Islet of Langerhans (tissue), 1 donor: ENCODE measurements around the gene CLGN.
"Not testable (repeated sequence)": the region's sequence is repeated elsewhere in the genome, so short reads cannot be mapped to it uniquely, and the experiment has no call there.

Experiments used
- FAIRE-seq: peaks from one replicate; lab custom pipeline; 2011; peaks lifted over from hg19 to GRCh38; lab: Jason Lieb, UNC

CLGN gene, protein sequence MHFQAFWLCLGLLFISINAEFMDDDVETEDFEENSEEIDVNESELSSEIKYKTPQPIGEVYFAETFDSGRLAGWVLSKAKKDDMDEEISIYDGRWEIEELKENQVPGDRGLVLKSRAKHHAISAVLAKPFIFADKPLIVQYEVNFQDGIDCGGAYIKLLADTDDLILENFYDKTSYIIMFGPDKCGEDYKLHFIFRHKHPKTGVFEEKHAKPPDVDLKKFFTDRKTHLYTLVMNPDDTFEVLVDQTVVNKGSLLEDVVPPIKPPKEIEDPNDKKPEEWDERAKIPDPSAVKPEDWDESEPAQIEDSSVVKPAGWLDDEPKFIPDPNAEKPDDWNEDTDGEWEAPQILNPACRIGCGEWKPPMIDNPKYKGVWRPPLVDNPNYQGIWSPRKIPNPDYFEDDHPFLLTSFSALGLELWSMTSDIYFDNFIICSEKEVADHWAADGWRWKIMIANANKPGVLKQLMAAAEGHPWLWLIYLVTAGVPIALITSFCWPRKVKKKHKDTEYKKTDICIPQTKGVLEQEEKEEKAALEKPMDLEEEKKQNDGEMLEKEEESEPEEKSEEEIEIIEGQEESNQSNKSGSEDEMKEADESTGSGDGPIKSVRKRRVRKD

DNA sequence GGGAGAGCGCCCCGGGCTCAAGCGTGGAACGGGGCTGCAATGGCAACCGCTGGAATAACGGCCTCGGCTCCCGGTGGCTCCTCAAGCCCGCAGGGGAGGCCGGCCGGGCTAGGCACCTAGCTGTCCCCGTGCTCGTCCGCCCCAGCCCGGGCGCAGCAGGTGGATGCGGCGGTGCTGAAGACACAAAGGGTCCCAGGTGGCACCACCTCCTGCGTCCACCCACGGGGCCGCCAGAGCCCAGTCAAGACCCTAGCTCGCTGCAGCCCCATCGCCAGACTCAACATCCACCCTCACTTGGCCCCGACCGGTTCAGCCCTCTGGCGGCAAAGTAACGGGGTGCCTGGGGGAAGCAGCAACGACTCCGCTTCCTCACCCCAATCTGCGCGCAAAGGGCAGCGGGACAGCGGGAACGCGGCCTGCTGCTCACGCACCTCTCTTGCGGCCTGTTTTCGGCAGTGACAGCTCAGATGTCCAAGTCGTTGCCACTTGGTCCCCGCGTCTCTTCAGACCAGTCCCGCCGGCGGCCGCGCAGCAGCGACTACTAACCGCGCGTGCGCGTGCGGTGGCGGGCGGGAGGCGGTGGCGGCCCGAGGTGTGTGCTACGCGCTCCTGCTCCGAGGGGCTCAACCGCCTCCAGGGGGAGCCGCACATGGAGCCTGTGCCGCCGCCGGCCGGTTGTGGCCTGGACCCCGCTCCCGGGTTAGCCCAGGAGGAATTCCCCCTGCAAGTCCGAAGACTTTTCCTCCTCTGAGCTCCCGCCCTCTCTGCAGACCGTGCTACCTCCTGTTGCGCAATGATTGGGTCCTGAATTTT, at the start of gene CLGN:
Gene CLGN (minus strand): TSS at position 543 of the 813 bp plus-strand sequence. CDS start 14,570 bp downstream, outside the sequence.
- no peak for FAIRE-seq

DNA sequence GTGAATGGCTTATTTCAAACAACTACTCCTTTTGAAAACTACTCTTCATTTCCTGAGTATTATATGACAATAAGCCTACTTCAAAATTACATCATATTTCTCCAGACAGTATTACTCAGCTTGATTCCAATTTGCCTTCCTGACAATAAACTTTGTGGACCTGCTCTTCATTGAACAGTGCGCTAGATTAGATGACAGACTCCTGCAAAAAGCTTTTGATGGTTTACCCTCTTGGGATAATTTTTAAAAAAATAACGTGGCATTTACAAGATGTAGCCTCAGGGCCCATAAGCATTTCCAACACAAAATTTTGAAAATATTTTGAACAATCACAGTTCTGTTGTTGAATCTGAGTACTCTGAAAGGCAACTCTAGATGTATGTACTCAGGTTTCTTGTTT, 44.7 kb upstream of the CLGN start:
- FAIRE-seq: no peak

DNA sequence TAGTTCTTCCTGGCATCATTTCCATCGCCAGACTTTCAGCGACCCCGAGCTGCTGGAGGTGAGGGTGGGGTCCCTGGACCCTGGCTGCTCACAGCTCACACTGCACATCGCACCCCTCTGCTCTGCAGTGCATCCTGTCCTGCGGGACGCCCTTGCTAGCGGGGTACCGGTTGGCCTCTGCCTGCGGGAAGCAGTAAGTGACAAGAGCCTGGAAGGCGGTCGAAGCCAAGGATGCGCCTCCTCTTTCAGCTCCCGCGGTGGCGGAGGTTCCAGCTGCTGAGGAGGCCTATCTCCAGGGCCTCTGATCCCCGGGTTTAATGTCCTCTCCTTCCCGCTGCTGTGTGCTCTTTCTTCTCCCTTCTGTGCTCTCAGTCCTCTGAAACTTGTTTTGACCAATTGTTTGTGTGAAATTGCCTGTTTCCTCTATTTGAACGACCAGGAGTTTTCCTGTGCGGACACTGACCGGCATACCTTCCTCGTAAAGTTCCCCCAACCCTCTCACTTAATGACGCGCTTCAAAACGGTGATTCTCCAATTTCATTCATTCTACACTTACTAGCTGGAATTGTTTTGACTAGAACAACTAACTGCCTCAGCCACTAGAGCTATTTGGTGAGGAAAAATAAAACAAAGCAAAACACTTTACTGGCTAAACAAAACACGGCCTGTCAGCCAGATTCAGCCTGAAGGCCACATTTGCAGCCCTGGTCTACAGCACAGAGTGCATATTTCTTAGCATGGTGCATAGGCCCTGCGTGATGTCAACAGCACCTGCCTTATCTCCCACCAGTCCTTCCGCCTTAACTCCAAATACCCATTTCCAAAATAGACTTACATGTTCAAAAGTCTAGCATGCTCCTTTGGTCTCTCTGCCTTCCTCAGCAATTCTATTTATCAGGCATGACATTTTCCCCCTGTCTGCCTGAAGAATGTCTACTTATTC, 42.6 kb upstream of the CLGN start:
- no peak for FAIRE-seq

DNA sequence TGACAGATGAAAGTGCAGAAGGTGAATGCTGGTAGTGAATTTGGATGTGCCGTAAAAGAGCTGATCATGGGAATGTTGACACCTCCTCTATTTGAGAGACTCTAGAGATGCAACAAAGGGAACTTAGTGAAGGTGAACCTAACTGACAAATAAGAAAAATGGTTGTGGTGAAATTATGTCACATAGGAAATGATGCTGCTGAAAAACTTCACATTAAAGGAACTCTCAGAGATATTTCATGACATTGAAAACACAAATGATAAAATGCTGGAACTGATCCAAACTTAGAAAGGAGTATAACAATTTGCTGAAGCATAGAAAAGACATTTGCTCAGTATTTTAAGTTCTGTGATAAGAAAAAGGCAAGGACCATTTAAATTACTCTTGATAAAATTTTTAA, 38.7 kb upstream of the CLGN start:
- no peak for FAIRE-seq

DNA sequence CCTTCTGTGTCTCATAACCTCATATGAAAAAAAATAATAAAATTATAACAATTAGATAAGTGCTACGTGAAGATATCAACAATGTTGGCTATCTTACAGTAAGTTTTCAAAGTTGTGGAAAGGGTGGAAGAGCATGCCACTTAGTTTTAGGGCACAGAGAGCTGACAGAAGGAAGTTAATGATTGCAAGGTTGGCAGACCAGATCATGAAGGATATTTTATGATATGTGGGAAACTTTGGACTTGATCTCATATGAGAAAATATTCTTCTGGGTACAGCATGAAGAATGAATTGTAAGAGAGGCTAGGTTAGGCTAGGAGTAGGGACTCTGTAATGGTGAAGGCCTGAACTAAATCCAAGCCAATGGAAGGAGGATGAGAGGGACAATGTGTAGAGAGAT, 36.2 kb upstream of the CLGN start:
- no peak for FAIRE-seq

DNA sequence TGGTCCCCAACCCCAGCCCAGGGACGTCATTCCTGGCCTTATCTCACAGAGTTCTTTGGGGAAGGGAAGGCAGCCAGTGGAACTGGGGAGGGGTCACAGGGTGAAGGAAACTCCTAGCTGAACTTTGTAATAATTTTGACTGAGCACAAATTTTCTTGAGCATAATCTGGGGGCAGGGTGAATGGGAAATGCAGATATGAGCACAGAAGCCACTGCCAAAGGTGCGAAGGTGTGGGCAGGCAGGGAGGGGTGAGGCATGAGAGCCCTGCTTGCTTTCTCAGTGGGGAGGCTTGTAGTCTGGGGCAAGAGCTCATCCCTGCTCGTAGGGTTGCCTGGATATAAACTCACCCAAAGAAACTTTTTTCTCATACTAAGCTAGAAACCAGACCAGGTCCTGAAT, 35.7 kb upstream of the CLGN start:
- no peak for FAIRE-seq

DNA sequence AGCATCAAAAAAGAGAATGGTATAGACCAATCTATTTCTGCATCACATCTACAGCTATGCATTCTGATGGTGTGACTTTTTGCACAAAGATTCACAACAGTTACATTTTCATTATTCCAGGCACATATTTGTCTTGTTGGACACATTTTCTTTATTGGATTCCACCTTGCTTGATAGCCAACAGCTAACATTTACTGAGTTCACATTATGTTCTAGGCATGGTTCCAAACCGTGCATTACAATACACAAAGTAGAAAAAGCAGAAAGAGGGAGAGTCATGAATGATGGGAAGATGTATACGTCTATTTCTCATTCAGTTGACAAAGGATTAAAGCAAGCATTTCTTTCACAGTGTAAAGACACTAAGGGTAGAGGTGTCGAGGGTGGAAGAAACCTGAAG, 22.9 kb upstream of the CLGN start:
- no peak for FAIRE-seq

DNA sequence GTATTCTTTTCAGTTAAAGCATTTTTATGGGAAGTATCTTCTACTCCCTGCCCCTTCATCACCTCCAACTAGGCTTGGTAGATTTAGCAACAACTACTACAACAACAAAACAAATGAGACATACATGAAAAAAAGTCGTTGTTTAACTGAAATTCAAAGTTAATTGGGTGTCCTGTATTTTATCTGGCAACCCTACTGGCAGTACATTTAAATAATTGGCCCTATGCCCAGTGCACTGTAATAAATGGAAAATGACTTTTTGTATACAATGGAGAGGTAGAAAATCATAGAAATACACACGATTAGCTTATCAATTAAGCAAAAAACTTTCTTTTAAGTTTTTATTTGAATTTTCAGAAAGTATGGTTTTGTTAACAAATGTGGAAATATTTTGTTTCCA, 21.4 kb upstream of the CLGN start:
- FAIRE-seq: no peak

DNA sequence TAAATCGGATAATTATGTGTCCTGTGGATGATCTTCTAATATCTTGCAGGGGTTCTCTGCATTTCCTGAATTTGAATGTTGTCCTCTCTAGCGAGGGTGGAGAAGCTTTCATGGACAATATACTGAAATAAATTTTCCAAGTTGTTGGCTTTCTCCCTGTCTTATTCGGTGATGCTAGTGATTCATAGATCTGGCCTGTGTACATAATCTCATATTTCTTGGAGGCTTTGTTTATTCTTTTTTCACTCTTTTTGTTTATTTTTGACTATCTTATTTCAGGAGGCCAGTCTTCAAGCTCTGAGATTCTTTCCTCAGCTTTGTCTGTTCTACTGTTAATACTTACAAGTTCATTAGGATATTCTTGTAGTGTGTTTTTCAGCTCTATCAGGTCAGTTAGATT, 20.7 kb upstream of the CLGN start:
- FAIRE-seq: no peak

DNA sequence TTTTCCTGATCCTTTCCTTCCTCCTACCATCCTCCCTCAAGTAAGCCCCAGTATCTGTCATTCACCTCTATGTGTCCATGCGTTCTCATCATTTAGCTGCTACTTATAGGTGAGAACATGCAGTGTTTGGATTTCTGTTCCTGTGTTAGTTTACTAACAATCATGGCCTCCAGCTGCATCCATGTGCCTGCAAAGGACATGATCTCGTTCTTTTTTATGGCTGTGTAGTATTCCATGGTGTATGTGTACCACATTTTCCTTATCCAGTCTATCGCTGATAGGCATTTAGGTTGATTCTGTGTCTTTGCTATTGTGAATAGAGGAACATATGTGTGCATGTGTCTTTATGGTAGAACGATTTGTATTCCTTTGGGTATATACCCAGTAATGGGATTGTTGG, 16.9 kb upstream of the CLGN start:
- FAIRE-seq: not testable (repeated sequence)

DNA sequence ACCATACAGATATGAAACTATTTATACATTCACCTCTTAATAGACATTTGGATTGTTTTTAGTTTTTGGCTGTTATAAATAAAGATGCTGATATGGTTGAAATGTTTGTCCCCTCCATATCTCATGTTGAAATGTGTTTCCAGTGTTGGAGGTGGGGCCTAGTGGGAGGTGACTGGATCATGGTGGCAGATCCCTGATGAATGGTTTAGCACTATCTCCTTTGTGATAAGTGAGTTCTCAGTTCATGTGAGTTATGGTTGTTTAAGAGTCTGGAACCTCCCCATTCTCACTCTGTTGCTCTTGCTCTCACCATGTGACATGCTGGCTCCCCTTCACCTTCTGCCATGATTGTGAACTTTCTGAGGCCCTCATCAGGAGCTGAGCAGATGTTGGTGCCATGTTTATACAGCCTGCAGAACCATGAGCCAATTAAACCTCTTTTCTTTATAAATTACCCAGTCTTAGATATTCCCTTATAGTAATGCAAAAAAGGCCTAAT, 12.2 kb upstream of the CLGN start:
- no peak for FAIRE-seq

DNA sequence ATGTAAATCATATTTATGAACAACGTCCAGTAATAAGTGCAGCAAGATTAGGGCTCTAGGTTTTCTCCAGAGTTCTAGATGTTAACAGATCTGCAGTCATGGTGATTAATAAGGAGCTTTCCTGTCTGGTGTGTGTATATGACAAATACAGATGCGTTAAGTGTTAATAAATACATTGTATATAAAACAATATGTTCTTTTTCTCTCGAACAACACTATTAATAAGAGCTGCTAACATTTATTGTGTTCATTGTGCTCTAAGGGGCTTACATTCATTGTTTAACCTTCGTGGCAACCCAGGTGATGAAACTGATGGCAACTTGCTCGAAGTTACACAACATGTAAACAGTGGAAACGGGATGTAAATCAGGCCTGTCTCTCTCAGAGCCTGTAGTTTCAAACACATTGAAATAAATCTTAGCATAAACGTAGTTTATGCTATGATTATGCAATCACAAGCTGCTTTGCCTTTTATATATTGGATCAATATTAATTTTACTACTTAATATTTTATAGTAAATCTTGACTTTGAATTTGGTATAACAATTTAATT, 547 bp upstream of the CLGN start:
- FAIRE-seq: peak; percentile 86

DNA sequence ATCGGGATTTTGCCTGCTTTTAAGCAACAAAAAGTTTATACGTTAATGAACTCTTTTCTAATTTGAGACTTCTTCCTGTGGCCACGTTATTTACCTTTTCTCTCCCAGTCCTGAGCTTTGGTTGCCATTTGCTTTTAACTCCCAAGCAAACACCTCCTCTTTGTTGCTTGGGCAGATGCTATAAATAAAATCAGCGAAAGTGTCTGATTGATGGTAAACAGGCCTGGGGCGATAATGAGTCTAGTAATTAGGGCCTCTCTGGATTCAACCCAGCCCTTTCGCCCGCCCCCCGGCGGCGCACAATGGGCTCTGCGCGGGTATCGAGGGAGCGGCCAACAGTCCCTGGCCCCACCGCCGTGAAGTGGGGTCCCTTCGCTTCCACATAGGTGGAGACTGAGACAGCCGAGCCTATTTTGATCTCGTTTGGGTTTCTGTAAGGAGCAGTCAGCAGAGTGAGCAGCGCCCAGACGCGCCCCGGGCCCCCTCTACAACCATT, 790 bp downstream of the CLGN start:
- no peak for FAIRE-seq

DNA sequence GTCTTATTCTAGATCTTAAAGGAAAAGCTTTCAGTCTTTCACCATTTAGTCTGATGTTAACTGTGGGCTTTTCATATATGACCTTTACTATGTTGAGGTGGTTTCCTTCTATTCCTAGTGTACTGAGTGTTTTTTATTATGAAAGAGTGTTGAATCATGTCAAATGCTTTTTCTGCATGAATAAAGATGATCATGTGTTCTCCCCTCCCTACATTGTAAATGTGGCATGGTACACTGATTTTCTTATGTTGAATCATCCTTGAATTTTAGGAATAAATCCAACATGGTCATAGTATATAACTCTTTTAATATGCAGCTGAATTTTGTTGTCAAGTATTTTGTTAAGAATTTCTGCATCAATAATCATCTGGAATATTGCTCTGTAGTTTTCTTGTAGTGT, 4.3 kb downstream of the CLGN start:
- FAIRE-seq: peak; percentile 74

DNA sequence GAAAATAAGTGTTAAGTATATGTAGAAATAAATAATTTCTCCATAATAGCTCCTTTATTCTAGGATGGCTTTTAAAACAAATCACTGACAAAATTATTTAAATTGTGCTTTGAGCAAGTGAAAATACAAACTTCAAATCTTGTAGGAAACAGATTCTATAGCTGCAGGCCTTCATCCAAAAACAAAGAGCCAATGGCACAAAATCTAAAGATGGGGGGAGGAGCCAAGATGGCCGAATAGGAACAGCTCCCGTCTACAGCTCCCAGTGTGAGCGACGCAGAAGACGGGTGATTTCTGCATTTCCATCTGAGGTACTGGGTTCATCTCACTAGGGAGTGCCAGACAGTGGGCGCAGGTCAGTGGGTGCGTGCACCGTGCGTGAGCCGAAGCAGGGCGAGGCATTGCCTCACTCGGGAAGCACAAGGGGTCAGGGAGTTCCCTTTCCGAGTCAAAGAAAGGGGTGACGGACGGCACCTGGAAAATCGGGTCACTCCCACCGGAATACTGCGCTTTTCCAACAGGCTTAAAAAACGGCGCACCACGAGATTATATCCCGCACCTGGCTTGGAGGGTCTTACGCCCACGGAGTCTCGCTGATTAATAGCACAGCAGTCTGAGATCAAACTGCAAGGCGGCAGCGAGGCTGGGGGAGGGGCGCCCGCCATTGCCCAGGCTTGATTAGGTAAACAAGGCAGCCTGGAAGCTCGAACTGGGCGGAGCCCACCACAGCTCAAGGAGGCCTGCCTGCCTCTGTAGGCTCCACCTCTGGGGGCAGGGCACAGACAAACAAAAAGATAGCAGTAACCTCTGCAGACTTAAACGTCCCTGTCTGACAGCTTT, 14.1 kb downstream of the CLGN start:
- not testable (repeated sequence) for FAIRE-seq

DNA sequence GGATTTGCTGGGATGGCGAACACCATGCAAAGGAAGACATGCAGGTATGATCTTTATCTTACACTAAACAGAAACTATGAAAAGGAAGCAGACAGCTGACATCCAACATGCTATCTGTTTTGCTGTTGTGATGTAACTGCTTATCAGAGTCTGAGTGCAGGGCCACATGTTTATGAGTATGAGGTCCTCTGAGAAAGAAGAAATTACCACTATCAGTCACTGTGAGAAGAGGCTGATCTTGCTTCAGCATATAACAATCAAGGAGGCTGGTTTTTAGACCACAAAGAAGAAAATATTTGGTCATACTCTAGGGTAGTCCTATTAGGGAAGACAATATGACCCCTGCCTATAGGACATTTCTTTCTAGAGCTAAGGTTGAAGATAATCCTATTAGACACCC, 18.5 kb downstream of the CLGN start:
- FAIRE-seq: no peak

DNA sequence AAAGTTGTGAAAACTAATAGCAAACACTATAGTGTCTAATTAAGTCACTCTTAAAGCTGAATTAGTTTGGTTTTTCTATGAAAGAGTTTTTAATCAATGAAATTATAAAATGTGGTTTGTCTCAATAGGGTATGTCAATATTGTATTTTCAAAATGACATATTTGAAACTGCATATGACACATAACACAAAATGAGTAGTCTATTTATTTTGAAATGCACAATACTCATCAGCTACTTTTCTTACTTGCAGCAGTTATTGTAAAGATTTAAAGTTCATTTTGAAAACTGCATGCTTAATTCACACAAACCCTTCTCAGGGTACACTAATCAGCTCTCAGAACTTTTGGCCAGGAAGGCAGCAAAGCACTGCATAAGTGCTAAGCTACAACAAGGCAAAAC, 21.2 kb downstream of the CLGN start:
- FAIRE-seq: no peak

DNA sequence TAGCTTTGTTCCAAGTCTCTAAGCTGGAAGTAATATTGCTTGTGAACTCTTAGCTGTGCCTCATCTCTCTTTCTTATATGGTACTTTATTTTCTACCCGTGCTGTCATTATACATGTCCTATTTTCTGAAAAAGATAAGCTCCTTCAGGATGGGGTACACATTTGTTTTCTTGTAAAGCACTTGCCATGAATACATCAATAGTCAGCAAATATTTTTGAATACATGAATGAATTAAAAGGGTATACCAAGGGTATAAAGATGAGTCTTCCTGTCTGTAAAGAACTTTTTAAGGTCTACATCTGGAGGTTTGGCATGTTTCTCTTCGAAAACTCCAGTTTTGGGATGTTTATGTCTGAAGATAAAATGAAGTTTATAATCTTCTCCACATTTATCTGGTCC, 27.3 kb downstream of the CLGN start:
- no peak for FAIRE-seq

DNA sequence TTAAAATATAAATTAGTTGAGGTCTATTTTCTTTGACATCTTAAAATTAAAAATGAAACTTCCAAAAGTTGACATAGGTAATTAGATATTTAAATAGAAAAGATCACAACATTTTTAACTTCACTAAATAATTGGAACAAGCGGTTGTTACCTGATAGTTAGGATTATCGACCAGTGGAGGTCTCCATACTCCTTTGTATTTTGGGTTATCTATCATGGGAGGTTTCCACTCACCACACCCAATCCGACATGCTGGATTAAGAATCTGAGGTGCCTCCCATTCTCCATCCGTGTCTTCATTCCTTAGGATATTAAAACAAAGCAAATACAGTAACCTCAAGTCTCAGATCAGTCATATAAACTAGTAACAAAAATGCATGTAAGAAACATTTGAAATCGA, 31.8 kb downstream of the CLGN start:
- FAIRE-seq: no peak

DNA sequence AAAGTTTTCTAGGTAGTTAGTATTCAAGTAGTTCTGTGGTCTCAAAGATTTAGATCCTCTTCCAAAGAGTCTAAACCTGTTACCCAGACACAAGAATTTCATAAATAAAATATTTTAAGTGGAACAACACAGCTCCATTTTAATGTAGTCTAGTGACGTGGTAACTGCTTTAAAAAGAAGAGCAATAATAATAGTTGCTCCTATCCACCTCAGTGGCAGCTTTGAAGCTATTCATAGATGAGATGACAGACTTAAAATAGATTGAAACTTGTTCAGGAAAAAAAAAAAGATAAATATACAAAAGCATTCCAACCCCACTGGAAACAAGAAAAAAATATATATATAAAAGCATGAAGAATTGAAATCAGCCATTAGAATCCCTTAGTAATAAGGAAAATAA, 39.4 kb downstream of the CLGN start:
- FAIRE-seq: no peak
